NCI-H2196 treated with DMSO at 0.1 percent for 48 hours (cell line): Measurements from ENCODE around the gene TASL.
"Not testable (repeated sequence)": the region's sequence is repeated elsewhere in the genome, so short reads cannot be mapped to it uniquely, and the experiment has no call there.

Source experiments
- DNase-seq: peaks from one replicate; lab custom pipeline; 2025; ENCODE audit not compliant: unreplicated experiment; lab: John Stamatoyannopoulos, UW

Gene TASL, protein sequence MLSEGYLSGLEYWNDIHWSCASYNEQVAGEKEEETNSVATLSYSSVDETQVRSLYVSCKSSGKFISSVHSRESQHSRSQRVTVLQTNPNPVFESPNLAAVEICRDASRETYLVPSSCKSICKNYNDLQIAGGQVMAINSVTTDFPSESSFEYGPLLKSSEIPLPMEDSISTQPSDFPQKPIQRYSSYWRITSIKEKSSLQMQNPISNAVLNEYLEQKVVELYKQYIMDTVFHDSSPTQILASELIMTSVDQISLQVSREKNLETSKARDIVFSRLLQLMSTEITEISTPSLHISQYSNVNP

DNA sequence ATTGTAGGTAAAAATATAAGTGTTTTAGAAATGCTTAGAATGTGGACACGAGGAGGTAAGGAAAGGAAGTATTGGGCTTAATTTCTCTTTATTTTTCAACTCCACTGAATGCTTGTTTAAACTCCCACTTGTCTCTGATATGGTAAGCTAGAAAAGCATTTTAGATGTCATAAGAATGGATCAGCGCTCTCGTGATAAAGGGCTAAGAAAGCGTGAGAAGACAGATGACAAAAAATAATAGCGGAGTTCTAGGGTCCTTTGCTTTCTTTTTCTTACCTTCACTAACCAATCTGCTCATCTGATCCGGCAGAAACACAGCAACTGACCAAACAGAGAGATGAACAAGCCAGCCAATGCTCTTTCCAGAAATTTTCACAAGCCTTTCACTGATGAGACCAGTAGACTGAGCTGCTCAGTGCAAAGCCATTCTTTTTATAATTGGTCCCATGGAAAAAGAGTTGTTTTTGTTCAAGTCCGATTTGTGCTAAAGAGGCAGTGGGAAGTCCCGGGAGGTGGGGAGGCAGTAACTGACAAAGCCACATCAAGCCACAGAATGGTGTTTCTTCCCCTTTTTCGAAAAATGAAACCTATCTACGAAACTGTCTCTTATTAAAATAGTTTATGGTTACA, at the start of gene TASL:
Gene TASL (minus strand): TSS at position 405 of the 630 bp plus-strand sequence. CDS start 17,411 bp downstream, outside the sequence.
- no peak for DNase-seq

DNA sequence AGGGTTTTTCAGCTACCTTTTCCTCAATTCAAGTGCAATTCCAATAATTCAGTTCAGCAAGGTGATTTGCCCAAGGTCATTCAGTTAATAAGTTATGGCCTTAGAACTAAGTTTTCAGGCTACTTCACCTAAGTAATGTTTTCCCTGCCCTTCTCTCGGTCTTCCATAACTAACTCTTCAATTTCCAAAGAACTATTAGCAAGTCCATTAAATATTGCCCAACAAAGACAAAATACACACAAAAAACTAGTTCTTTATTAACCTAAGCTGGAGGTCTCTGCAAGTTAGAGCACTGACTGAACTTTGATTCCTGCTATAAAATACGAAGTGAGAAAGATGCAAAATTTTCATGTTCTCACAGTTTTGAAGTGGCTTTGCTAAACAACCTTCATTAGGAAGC, 48.8 kb upstream of the TASL start:
- DNase-seq = no peak

DNA sequence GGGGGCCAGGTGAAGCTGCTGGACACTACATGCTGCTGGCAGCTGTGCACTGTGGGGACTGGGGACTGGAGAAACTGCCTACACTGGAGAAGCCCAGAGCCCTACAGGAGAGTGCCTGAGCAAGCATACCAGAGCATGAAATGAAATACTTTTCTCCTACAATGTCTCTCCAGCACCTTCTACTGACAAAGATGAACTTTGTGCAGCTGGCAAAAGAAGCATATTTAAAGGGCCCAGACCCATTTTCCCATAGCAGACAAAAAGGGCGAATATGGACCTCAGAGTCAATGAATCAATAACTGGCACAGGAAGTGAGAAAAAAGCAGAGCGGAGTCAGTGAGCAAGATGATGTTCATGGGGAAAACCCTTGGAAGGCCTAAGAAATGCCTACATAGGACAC, 44.8 kb upstream of the TASL start:
- DNase-seq = no peak

DNA sequence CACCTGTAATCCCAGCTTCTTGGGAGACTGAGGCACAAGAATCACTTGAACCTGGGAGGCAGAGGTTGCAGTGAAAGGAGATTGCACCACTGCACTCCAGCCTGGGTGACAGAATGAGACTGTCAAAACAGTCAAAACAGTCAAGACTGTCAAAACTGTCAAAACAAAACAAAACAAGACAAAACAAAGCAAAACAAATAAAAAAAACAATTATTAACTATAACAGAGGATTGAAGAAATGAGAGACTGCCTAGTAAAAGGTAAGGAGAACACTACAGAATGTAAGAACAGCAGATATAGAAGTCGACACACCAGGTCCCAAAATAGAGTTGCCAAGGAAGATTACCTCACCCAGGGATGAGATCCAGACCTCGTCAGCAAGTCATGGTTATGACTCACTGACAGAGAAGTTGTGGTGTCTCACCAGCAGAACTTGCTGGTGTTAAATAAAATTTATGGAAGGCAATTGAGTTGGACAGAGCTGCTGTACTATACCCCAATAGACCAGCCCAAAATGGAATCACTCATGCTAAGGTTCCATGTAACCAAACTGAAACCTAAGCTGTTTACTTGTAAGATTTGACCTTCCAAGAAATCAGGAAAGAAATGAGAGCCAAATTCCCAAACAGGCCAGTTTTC, 43.5 kb upstream of the TASL start:
- DNase-seq = no peak

DNA sequence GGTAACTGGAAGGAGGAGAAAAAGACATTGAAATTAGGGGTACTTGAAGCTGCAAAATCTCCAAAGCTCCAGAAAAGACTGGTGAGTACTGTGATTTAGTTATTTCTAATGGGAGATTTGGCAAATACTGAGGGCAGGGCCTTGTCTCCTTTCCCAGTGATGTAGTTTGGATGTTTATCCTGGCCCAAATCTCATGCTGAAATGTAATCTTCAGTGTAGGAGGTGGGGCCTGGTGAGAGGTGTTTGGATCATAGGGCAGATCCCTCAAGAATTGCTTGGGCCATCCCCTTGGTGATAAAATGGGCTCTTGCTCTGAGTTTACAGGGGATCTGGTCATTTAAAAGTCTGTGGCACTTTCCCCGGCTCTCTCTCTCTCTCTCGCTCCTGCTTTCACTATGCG, 42.6 kb upstream of the TASL start:
- DNase-seq = no peak

DNA sequence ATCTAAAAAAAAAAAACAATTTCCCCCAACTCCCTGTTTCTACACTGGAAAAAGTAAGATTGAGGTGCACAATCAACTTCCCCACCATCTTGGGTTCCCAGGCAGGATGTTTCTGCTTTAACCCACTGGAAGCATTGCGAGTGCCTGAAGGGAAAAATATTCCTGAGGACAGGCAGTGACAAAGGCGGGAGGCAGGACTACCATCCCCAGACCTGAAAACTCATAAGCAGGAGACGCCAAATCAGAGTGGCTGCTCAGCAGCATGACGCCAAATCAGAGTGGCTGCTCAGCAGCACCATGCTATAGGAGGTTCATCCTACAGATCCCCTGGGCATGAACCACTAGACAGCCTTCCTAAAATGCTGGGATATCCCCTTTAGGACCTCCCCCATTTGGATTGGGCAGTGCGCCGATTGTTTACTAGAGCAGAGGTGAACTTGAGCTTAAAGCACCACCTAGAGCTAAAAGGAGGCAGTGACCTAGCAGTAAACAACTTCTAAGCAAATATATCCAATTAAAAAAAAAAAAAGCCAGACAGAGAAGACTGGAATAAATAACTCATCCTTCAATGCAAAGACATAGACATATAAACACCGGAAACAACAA, 40.7 kb upstream of the TASL start:
- DNase-seq = no peak

DNA sequence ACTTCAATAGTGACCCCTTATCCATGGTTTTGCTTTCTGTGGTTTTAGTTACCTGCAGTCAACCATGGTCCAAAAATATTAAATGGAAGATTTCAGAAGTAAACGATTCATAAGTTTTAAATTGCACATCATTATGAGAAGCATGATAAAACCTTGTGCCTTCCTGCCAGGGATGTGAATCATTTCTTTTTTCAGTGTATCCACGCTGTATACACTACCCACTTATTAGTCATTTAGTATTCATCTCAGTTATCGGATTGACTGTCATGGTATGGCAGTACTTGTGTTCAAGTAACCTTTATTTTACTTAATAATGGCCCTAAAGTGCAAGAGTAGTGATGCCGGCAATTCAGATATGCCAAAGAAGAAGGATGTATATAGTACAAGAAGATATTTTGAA, 37.7 kb upstream of the TASL start:
- no peak for DNase-seq

DNA sequence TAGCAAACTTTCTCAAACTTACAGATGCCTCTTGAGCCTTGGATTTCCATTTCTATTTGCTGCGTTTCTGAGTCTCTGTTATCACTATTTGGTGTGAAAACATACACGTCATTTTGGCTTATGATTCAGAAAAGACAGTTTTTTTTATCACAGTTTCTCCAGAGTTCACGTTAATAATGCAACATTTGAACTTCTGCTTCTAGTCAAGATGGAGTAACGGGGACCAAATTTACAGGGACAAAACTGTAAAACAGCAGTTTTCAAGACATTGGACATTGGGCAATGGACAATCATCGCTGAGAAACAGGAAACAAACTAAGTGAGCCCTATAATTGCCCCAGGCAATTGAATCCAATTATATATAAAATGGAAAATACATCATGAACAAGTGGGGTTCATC, 36.2 kb upstream of the TASL start:
- DNase-seq = no peak

DNA sequence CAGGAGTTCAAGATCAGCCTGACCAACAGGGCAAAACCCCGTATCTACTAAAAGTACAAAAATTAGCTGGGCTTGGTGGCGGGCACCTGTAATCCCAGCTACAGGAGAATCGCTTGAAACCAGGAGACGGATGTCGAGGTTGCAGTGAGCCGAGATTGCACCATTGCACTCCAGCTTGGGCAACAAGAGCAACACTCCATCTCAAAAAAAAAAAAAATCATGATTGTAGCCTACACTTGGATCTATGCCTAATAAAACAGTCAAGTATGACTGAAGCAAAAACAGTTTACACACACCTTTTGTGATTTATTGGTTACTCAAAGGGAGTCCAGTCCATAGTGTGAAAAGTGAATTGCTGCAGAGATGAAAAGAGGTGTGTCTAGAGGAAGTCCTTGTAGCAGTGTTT, 34.7 kb upstream of the TASL start:
- no peak for DNase-seq

DNA sequence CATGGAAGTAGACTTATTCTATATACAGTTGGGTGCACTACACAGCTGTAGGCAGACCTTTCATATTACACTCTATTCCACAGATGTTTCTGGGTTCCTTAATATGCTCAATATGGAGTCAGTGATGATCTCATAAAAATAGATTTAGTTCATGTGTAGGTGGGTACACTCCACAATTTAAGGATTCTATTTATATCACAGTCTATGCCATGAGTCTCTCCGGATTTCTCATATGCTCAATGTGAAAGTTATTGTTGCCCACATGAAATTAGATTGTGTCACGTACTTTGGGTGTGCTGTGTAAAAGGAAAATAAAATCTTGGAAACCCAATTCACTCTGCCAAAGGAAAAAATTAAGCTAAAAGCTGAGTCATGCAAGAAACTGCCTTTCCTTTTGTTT, 32.5 kb upstream of the TASL start:
- no peak for DNase-seq

DNA sequence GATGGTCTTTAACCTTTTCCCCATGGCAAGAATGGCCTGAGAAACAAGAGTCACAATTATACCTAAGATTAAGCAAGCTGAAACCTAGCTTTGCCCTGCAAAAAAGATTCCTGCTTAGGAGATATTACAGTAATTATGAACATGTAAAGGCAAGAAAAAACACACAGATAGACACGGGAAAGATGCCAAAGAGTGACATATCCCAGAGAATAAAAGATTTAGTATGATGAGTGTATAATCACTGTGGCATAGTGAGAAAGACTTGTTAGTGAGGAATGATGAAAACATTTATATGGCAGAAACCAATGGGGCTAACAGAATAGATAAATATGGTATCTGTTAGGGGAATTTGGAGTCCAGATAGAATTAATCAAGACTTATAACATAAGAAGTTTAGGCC, 29.6 kb upstream of the TASL start:
- DNase-seq = no peak

DNA sequence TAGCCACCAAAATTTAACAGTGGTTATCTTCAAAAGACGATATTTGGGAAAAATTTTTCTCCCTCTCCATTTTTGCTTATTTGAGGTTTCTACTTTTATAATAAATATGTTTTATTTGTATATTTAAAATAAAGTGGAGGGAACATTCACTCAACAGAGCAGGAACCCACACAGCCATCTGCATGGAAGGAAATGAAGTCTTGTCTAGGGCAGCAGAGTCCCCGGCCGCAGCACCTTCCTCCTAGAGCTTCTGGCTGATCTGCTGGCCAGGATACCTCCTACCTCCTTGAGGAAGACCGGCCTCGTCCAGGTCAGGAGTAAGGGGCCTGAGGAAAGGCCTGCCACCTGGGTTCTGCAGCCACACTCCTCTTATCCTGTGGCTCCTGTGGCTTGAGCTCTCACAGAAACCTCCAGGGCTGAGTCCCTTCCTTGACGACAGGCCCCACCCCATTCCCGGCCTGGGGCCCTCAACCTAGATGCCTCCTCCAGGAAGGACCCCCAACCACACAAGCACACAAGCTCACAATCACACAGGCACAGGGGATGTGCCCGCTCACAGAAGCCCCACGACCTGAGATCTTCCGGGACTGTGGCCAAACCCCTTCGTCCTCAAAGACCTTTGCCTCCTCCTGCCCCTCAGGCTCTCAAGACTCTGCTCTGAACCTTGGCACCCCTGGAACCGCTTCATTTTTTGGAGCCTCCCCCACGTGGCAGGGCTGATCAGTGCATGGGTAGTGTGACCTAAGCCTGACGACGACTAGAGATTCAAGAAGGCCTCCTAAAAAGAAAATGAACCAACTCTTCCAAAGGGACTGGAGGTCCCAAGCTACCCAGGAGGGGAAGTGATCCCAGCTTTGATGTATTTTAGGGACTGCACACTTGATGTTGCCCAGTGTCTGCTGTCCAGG, 23.0 kb upstream of the TASL start:
- not testable (repeated sequence) for DNase-seq

DNA sequence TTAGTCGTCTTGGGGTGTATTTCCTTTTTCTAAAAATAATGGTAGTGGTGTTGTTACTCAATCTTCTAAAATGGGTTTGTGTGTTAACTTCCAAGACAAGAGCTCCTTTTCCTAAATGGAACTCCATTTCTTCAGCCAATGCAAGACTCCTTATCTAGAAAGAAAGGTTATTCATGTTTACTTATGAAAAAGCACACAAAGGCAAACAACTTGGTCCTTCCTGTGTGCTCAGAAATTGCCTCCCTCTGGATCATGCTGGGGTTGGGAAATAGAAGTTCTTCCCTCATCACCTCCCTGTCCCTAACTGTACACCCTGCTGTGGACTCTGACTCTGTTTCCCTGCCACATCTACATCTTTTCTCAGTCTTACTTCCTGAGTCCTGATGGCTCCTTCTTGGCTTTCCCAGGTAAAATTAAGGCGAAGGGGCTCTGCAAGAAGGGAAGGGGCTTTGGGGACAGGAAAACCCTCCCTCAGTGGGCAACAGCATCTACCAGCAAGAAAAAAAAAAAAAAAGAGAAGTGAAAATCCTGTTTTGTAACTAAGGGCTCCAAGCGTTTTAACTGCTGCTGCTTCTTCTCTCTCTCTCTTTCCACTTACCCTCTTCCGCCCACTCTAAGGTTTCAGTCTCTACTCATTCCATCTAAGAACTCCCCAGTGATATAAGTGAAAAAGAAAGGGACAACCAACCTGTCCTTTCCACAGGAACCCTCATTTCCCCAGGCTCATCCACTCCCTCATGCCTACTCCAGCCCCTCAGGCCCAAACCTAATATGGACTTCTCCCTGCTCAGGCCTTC, 19.8 kb upstream of the TASL start:
- DNase-seq = no peak

DNA sequence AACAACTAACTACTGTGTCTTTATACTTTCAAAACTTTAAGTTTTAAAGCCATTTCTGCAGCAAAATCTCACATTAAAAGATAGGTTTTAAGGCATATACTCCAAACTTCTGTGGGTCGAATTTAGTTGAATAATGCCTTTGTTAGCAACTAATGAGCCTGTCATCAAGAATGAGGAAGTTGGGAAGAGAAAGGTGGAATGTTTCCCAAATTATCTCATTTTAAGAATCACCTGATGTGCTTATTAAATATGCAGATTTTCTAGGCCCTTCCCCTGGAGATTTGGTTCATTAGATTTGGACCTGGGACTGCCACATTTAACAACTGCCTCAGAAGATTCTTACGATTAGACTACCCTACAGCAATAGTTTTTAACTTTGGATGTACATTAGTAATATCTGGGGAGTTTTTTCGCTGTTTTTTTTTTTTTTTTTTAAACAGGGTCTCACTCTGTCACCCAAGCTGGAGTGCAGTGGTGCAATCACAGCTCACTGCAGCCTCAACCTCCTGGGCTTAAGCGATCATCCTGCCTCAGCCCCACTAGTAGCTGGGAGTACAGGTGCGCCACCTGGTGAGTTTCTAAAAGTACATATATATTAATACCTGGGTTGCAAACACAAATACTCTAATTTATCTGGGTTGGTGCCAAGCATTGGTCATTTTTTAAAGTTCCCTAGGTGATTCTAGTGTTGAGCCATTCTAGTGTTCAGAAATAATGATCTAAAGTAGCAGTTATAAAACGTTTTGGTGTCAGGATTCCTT, 16.1 kb upstream of the TASL start:
- DNase-seq = no peak

DNA sequence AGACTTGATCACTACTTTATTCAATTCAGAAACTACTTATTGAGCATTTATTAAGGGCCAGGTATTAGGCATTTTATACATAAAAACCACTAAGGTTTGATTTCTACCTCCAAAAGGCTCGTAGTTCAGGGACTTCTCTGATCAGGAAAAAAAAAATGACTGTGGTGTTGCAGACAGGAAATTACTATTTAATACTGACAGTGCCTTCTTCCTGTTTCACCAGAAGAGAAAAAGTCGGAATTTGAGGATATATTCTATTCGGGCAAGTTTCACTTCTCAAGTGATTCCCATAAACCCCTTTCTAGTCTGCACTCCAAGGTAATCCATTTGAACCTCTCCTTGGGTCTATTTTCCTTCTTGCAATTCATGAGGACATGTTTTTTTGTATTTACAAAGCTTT, 15.3 kb upstream of the TASL start:
- DNase-seq = no peak

DNA sequence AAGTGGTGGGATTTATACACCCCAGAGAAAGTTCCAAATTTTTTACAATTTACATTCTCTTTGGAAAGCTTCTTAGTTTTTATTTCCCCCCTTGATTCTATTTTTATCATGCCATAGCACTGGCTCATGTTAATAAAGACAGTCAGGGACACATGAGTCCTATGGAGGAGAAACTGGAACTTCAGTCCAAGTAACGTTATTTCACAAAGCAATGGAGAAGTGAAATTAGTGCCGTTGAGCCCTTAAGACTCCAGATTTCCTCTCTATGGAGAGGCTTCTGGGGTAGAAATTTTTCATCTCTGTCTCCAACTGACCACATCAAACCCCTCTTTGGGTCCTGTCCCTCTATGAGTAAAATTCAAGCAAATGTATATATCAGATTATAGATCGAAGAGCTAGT, 12.8 kb upstream of the TASL start:
- no peak for DNase-seq

DNA sequence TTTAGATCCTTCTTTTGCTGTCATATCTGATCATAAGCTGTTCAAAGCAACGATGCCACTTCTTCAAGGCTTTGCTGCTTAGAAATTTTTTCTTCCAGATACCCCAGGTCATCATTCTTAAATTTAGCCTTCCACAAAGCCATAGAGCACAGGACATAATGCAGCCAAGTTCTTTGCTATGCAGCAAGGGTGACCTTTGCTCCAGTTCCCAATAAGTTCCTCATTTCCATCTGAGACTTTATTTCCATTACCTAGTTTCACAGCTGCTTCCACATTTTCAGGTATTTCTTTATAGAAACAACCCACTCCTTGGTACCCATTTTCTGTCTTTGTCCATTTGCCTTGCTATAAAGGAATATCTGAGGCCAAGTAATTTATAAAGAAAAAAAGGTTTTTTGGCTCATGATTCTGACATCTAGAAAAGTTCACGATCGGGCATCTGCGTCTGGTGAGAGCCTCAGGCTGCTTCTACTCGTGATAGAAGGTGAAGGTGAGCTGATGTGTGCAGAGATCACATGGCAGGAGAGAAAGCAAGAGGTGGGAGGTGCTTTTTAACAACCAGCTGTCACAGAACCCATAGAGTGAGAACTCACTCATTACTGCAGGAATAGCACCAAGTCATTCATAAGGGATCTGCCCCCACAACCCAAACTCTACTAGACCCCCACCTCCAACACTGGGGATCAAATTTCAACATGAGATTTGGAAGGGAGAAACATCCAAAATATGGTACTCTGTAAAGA, 11.8 kb upstream of the TASL start:
- DNase-seq = no peak

DNA sequence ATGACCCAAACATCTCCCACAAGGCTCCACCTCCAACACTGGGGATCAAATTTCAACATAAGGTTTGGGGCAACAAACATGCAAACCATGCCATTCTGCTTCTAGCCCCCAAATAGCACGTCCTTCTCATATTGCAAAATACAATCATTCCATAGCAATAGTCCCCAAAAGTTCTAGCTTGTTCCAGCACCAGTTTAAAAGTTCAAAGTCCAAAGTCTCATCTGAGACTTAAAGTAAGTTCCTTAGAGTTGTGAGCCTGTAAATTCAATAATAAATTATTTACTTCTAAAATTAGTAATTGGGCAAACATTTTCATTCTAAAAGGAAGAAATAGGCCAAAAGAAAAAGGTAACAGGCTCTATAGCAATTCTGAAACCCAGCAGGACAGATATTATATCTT, 8.9 kb upstream of the TASL start:
- no peak for DNase-seq

DNA sequence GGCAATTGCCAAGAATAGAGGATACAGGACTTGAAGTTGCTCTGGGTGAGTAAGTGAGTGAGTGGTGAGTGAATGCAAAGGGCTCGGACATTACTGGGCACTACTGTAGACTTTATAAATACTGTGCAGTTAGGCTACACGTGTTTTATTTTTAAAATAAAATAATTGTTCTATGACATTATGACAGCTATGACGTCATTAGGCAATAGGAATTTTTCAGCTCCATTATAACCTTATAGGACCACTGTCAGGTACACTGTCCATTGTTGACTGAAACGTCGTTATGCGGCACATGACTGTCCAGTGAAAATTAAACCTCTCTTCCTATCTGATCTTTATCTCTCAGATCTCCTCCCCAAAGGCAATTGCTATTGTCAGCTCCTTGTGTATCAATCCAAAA, 5.1 kb upstream of the TASL start:
- DNase-seq = no peak
